Liver (tissue), 9 donors: ENCODE measurements around the gene SMIM14. TPM values are rescaled to one million over a fixed set of nuclear protein-coding genes. Genes with fewer than 3 reads are reported as not detected.

Experiments
- DNase-seq: peaks from one replicate; pipeline ENCODE4 v3.0.0-alpha.2; 2017; ENCODE audit warnings: low spot score
- H3K27ac ChIP-seq, 2 donors: one replicate each; pipeline ENCODE4 v1.7.0; 2013; ENCODE audit warnings: inconsistent platforms in 2 of 2, low read length in 2 of 2, control low read depth in 1 of 2, low read depth in 1 of 2, mild to moderate bottlenecking in 1 of 2
- H3K27me3 ChIP-seq, 4 donors: one replicate each; pipeline versions ENCODE4 v1.6.1 to v1.7.0; 2013; ENCODE audit warnings: low read length in 3 of 4, inconsistent platforms in 1 of 4, mild to moderate bottlenecking in 1 of 4, moderate library complexity in 1 of 4; ENCODE audit not compliant: control insufficient read depth in 4 of 4, insufficient read depth in 4 of 4
- H3K36me3 ChIP-seq, 4 donors: one replicate each; pipeline versions ENCODE4 v1.6.1 to v1.7.0; 2013; ENCODE audit warnings: low read length in 3 of 4, mild to moderate bottlenecking in 3 of 4, low read depth in 1 of 4, moderate library complexity in 1 of 4; ENCODE audit not compliant: control insufficient read depth in 4 of 4, insufficient read depth in 3 of 4
- H3K4me1 ChIP-seq, 4 donors: one replicate each; pipeline versions ENCODE4 v1.6.1 to v1.7.0; 2013; ENCODE audit warnings: low read length in 3 of 4, mild to moderate bottlenecking in 3 of 4, moderate library complexity in 1 of 4; ENCODE audit not compliant: control insufficient read depth in 4 of 4, insufficient read depth in 4 of 4
- H3K4me3 ChIP-seq, 3 donors: one replicate each; pipeline versions ENCODE4 v1.6.1 to v1.7.0; 2013; ENCODE audit warnings: low read length in 3 of 3, control low read depth in 1 of 3, low read depth in 1 of 3, mild to moderate bottlenecking in 1 of 3
- H3K9ac ChIP-seq, 2 donors: one replicate each; pipeline ENCODE4 v1.7.0; 2013; ENCODE audit warnings: low read length in 2 of 2, mild to moderate bottlenecking in 2 of 2, moderate library complexity in 2 of 2, control low read depth in 1 of 2, low read depth in 1 of 2
- H3K9me3 ChIP-seq, 4 donors: one replicate each; pipeline versions ENCODE4 v1.6.1 to v1.7.0; 2013; ENCODE audit warnings: low read length in 3 of 4; ENCODE audit not compliant: control insufficient read depth in 4 of 4
- EGR1 ChIP-seq, 2 donors: IDR thresholded peaks; 2 replicates each; pipeline ENCODE4 v1.6.1; 2016 to 2018; ENCODE audit warnings: antibody characterized with exemption in 2 of 2, low read depth in 2 of 2
- FOXA1 ChIP-seq: IDR thresholded peaks from 2 replicates; pipeline ENCODE4 v1.6.1; 2016; ENCODE audit warnings: antibody characterized with exemption
- FOXA2 ChIP-seq: IDR thresholded peaks from 2 replicates; pipeline ENCODE4 v1.6.1; 2016; ENCODE audit warnings: antibody characterized with exemption
- GABPA ChIP-seq, 2 donors: IDR thresholded peaks in 1 of 2; conservative IDR thresholded peaks in 1 of 2; 2 replicates each; pipeline ENCODE4 v1.6.1; 2016; ENCODE audit warnings: antibody characterized with exemption in 2 of 2, mild to moderate bottlenecking in 1 of 2, moderate library complexity in 1 of 2
- HNF4A ChIP-seq, 2 donors: conservative IDR thresholded peaks; 2 replicates each; pipeline ENCODE4 v1.6.1; 2016; ENCODE audit warnings: antibody characterized with exemption in 2 of 2, mild to moderate bottlenecking in 2 of 2
- HNF4G ChIP-seq: IDR thresholded peaks from 2 replicates; pipeline ENCODE4 v1.6.1; 2016; ENCODE audit warnings: antibody characterized with exemption
- JUND ChIP-seq, 2 donors: IDR thresholded peaks; 2 replicates each; pipeline ENCODE4 v1.6.1; 2016; ENCODE audit warnings: antibody characterized with exemption in 2 of 2
- NR2F2 ChIP-seq: IDR thresholded peaks from 2 replicates; pipeline ENCODE4 v1.6.1; 2016; ENCODE audit warnings: antibody characterized with exemption
- RAD21 ChIP-seq, 2 donors: IDR thresholded peaks; 2 replicates each; pipeline ENCODE4 v1.6.1; 2016; ENCODE audit warnings: antibody characterized with exemption in 2 of 2, mild to moderate bottlenecking in 2 of 2
- REST ChIP-seq: IDR thresholded peaks from 2 replicates; pipeline ENCODE4 v1.6.1; 2016; ENCODE audit warnings: antibody characterized with exemption, mild to moderate bottlenecking
- RXRA ChIP-seq, 2 donors: IDR thresholded peaks; 2 replicates each; pipeline ENCODE4 v1.6.1; 2017 to 2018; ENCODE audit warnings: antibody characterized with exemption in 2 of 2, mild to moderate bottlenecking in 1 of 2
- SP1 ChIP-seq: IDR thresholded peaks from 2 replicates; pipeline ENCODE4 v1.6.1; 2018; ENCODE audit warnings: antibody characterized with exemption, mild to moderate bottlenecking
- TAF1 ChIP-seq: conservative IDR thresholded peaks from 2 replicates; pipeline ENCODE4 v1.6.1; 2016; ENCODE audit warnings: antibody characterized with exemption, mild to moderate bottlenecking
- YY1 ChIP-seq: IDR thresholded peaks from 2 replicates; pipeline ENCODE4 v1.6.1; 2016; ENCODE audit warnings: antibody characterized with exemption, mild to moderate bottlenecking
- ZBTB33 ChIP-seq: IDR thresholded peaks from 2 replicates; pipeline ENCODE4 v1.6.1; 2016; ENCODE audit warnings: antibody characterized with exemption
- WGBS: extraction: QIAGEN DNeasy Blood & Tissue Kit; methylation state at CpG from one replicate; pipeline ENCODE4 v1.1.7; 2013; 5-methylcytosine and 5-hydroxymethylcytosine counted together
- polyA plus RNA-seq, 2 donors: library from polyadenylated mRNA; stranded (reverse) in 1 of 2; unstranded in 1 of 2; fragments of 200-250 nt in 1 of 2; fragments of >200 nt in 1 of 2; fragmentation: Nextera tagmentation in 1 of 2; extraction: Ambion mirVana in 1 of 2; gene quantifications; one replicate each; pipeline versions ENCODE4 v1.2.1 to v1.2.3, GENCODE V29; 2013 to 2015
- total RNA-seq, 2 donors: library from RNA; depleted of rRNA; stranded (reverse); fragments of >200 nt; gene quantifications; one replicate each; pipeline ENCODE4 v1.2.3, GENCODE V29; 2014
- TF ChIP-seq, protein P1 (sequence below): IDR thresholded peaks from 2 replicates; pipeline ENCODE4 v1.6.1; 2016; ENCODE audit warnings: antibody characterized with exemption
- TF ChIP-seq, protein P2 (sequence below): fragments of 150-350 bp; IDR thresholded peaks from 2 replicates; pipeline ENCODE4 v1.5.1; 2017; ENCODE audit warnings: improper control_type of control experiment, low read depth, low read length; ENCODE audit not compliant: missing input control
- TF ChIP-seq, protein P3 (sequence below): IDR thresholded peaks from 2 replicates; pipeline ENCODE4 v1.6.1; 2016; ENCODE audit warnings: antibody characterized with exemption
- donor health status: healthy.
- donor health status: healthy.
- donor health status: healthy.
- donor health status: healthy.
- donor health status: healthy.

SMIM14 gene
- total and polyA plus RNA-seq, 4 donors = 21.1 to 311 (median 91.6) TPM

- H3K9ac ChIP-seq = no peak overlapping the region
- H3K9me3 ChIP-seq = no peaks in the 10 kb centered on the region
- 90% methylated on average over 2 of the region's 2 CpGs for WGBS
- no peak overlapping the region for H3K4me3 ChIP-seq
- no peaks in the 10 kb centered on the region for H3K36me3 ChIP-seq
- no peaks in the 10 kb centered on the region for H3K27me3 ChIP-seq
- no peak for TF ChIP-seq TAF1
- TF ChIP-seq EGR1 (IDR thresholded peaks at IDR 0.05; ENCODE audit: low read depth in 2 of 2) = no peak
- no peak for TF ChIP-seq HNF4A (conservative IDR thresholded peaks at IDR 0.05)
- TF ChIP-seq, protein P1, sequence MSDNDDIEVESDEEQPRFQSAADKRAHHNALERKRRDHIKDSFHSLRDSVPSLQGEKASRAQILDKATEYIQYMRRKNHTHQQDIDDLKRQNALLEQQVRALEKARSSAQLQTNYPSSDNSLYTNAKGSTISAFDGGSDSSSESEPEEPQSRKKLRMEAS = no peak
- no peak for TF ChIP-seq REST
- TF ChIP-seq, protein P2, sequence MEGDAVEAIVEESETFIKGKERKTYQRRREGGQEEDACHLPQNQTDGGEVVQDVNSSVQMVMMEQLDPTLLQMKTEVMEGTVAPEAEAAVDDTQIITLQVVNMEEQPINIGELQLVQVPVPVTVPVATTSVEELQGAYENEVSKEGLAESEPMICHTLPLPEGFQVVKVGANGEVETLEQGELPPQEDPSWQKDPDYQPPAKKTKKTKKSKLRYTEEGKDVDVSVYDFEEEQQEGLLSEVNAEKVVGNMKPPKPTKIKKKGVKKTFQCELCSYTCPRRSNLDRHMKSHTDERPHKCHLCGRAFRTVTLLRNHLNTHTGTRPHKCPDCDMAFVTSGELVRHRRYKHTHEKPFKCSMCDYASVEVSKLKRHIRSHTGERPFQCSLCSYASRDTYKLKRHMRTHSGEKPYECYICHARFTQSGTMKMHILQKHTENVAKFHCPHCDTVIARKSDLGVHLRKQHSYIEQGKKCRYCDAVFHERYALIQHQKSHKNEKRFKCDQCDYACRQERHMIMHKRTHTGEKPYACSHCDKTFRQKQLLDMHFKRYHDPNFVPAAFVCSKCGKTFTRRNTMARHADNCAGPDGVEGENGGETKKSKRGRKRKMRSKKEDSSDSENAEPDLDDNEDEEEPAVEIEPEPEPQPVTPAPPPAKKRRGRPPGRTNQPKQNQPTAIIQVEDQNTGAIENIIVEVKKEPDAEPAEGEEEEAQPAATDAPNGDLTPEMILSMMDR = no peak
- no peak for TF ChIP-seq SP1
- no peak for TF ChIP-seq RAD21 (IDR thresholded peaks at IDR 0.05)
- TF ChIP-seq, protein P3, sequence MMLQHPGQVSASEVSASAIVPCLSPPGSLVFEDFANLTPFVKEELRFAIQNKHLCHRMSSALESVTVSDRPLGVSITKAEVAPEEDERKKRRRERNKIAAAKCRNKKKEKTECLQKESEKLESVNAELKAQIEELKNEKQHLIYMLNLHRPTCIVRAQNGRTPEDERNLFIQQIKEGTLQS = no peak
- TF ChIP-seq HNF4G = no peak
- TF ChIP-seq ZBTB33 = no peak
- TF ChIP-seq FOXA2 = no peak
- TF ChIP-seq FOXA1 = no peak
- TF ChIP-seq JUND (IDR thresholded peaks at IDR 0.05) = no peak
- TF ChIP-seq GABPA (IDR thresholded peaks at IDR 0.05 in 1 of 2, conservative IDR thresholded peaks at IDR 0.05 in 1 of 2) = no peak
- no peak for TF ChIP-seq YY1
- TF ChIP-seq RXRA (IDR thresholded peaks at IDR 0.05) = no peak
- no peak for TF ChIP-seq NR2F2
- no peak overlapping the region for H3K27ac ChIP-seq
- H3K4me1 ChIP-seq = peaks cover 0 to 6% (median 0%) of the 10 kb centered on the region in 4 donors
- no peak for DNase-seq
Observed at GRCh38 chr4:39668887-39669286, 30.2 kb upstream of the SMIM14 start.
